GM23338 (cell line): ENCODE measurements around the gene LGI1. TPM values are rescaled to one million over a fixed set of nuclear protein-coding genes. Genes with fewer than 3 reads are reported as not detected.

ENCODE experiments used
- ATAC-seq: fragments of 200-7000 bp; cut with Tn5 transposase; 3 replicates; pipeline ENCODE4 v1.9.1; 2020
- DNase-seq: peaks from one replicate; pipeline ENCODE4 v3.0.0-alpha.2; 2015; ENCODE audit warnings: low spot score
- H2AFZ ChIP-seq: fragments of 200-600 bp; sonication (generic); 2 replicates; pipeline ENCODE4 v1.8.0; 2016; ENCODE audit warnings: antibody characterized with exemption, mild to moderate bottlenecking, moderate library complexity
- H3F3A ChIP-seq: fragments of 200-600 bp; sonication (generic); replicated peaks from 2 replicates; pipeline ENCODE4 v1.8.0; 2017; ENCODE audit warnings: antibody characterized with exemption, mixed run types, low read depth
- H3K27ac ChIP-seq: fragments of 200-600 bp; sonication (generic); 2 replicates; pipeline ENCODE4 v1.6.1; 2016; ENCODE audit warnings: low read depth
- H3K27me3 ChIP-seq: fragments of 200-600 bp; sonication (generic); 2 replicates; pipeline ENCODE4 v1.8.0; 2016; ENCODE audit warnings: mild to moderate bottlenecking, mixed run types, moderate library complexity; ENCODE audit not compliant: insufficient read depth
- H3K36me3 ChIP-seq: fragments of 200-600 bp; sonication (generic); 2 replicates; pipeline ENCODE4 v1.8.0; 2016; ENCODE audit warnings: mild to moderate bottlenecking; ENCODE audit not compliant: insufficient read depth
- H3K4me1 ChIP-seq: fragments of 200-600 bp; sonication (generic); 2 replicates; pipeline ENCODE4 v1.8.0; 2016; ENCODE audit warnings: mild to moderate bottlenecking, moderate library complexity; ENCODE audit not compliant: insufficient read depth
- H3K4me2 ChIP-seq: fragments of 200-600 bp; sonication (generic); 2 replicates; pipeline ENCODE4 v1.7.1; 2017; ENCODE audit warnings: mixed run types
- H3K4me3 ChIP-seq: fragments of 200-600 bp; sonication (generic); 2 replicates; pipeline ENCODE4 v1.6.1; 2016; ENCODE audit warnings: mixed run types
- H3K79me2 ChIP-seq: fragments of 200-600 bp; sonication (generic); replicated peaks from 2 replicates; pipeline ENCODE4 v1.8.0; 2017; ENCODE audit warnings: mild to moderate bottlenecking; ENCODE audit not compliant: insufficient read depth
- H3K9me2 ChIP-seq: fragments of 200-600 bp; sonication (generic); 2 replicates; pipeline ENCODE4 v1.8.0; 2017; ENCODE audit not compliant: insufficient read depth
- H4K20me1 ChIP-seq: fragments of 200-600 bp; sonication (generic); replicated peaks from 2 replicates; pipeline ENCODE4 v1.8.0; 2017; ENCODE audit warnings: mild to moderate bottlenecking; ENCODE audit not compliant: insufficient read depth
- H3K27ac Mint-ChIP-seq: 2 replicates; pipeline ENCODE4 v1.8.0; 2020; ENCODE audit warnings: inconsistent platforms, mild to moderate bottlenecking, moderate library complexity, mixed read lengths
- H3K27me3 Mint-ChIP-seq: 3 replicates; pipeline ENCODE4 v1.8.0; 2022; ENCODE audit warnings: low read depth, mild to moderate bottlenecking, moderate library complexity, mixed read lengths, inconsistent platforms; ENCODE audit not compliant: insufficient read depth, poor library complexity
- H3K36me3 Mint-ChIP-seq: 3 replicates; pipeline ENCODE4 v1.8.0; 2021; ENCODE audit warnings: low read depth, mild to moderate bottlenecking, inconsistent platforms, moderate library complexity, mixed read lengths
- H3K4me1 Mint-ChIP-seq: 3 replicates; pipeline ENCODE4 v1.8.0; 2020; ENCODE audit warnings: mild to moderate bottlenecking, inconsistent platforms, mixed read lengths
- H3K4me3 Mint-ChIP-seq: 3 replicates; pipeline ENCODE4 v1.8.0; 2021; ENCODE audit warnings: moderate library complexity, mild to moderate bottlenecking, inconsistent platforms, mixed read lengths
- H3K9me3 Mint-ChIP-seq: 3 replicates; pipeline ENCODE4 v1.8.0; 2020; ENCODE audit warnings: moderate library complexity, mild to moderate bottlenecking, inconsistent platforms, mixed read lengths
- CREB1 ChIP-seq: fragments of 250-450 bp; sonication (Bioruptor Pico); IDR thresholded peaks from 2 replicates; pipeline ENCODE4 v1.5.0; 2020; ENCODE audit warnings: low read depth, mild to moderate bottlenecking, moderate library complexity
- ETS1 ChIP-seq: IDR thresholded peaks from 2 replicates; pipeline ENCODE4 v1.6.1; 2016; ENCODE audit warnings: antibody characterized with exemption
- EZH2phosphoT487 ChIP-seq: fragments of 200-600 bp; sonication (generic); IDR thresholded peaks from one replicate; pipeline ENCODE4 v1.8.1; 2018; ENCODE audit warnings: antibody characterized with exemption; ENCODE audit not compliant: unreplicated experiment
- JUNB ChIP-seq: IDR thresholded peaks from one replicate; pipeline ENCODE4 v1.6.1; 2016; ENCODE audit warnings: antibody characterized with exemption; ENCODE audit not compliant: unreplicated experiment
- NANOG ChIP-seq: IDR thresholded peaks from 2 replicates; pipeline ENCODE4 v1.6.1; 2016; ENCODE audit warnings: antibody characterized with exemption, borderline replicate concordance
- POLR2AphosphoS5 ChIP-seq: IDR thresholded peaks from 2 replicates; pipeline ENCODE4 v1.6.1; 2016; ENCODE audit warnings: antibody characterized with exemption, low read depth
- REST ChIP-seq: IDR thresholded peaks from one replicate; pipeline ENCODE4 v1.6.1; 2018; ENCODE audit warnings: antibody characterized with exemption; ENCODE audit not compliant: unreplicated experiment
- STAT1 ChIP-seq: IDR thresholded peaks from one replicate; pipeline ENCODE4 v1.6.1; 2016; ENCODE audit warnings: antibody characterized with exemption; ENCODE audit not compliant: unreplicated experiment
- ZNF114 ChIP-seq: fragments of 250-450 bp; sonication (Bioruptor Pico); IDR thresholded peaks from 2 replicates; pipeline ENCODE4 v1.5.0; 2020; ENCODE audit warnings: mild to moderate bottlenecking, moderate library complexity
- ZNF462 ChIP-seq: fragments of 250-450 bp; sonication (Bioruptor Pico); IDR thresholded peaks from 2 replicates; pipeline ENCODE4 v1.5.0; 2020; ENCODE audit warnings: mild to moderate bottlenecking, moderate library complexity
- polyA plus RNA-seq: library from polyadenylated mRNA; unstranded; fragments of >200 nt; fragmentation: Nextera tagmentation; extraction: Ambion mirVana; gene quantifications from 2 replicates; pipeline ENCODE4 v1.2.1, GENCODE V29; 2016
- total RNA-seq: library from RNA; depleted of rRNA; stranded (reverse); fragments of >200 nt; shearing (Covaris generic); gene quantifications from 2 replicates; pipeline ENCODE4 v1.2.3, GENCODE V29; 2014

The LGI1 gene
- total and polyA plus RNA-seq, 2 experiments from 2014 or later, result 0.28 to 0.31 TPM

GRCh38 chr10:93835770-93836169 lies 78.0 kb downstream of the LGI1 start:
- peaks cover 13% of the 10 kb centered on the region for H4K20me1 ChIP-seq
- no peaks in the 10 kb centered on the region for H3K4me1 ChIP-seq
- H2AFZ ChIP-seq, result no peak overlapping the region
- no peaks in the 10 kb centered on the region; the same call in 1 of the 2 replicates for H3K36me3 ChIP-seq
- Mint-ChIP-seq H3K36me3 (peaks cover 14% of the 10 kb centered on the region), H3K27ac (no peak overlapping the region), H3K4me3 (no peak overlapping the region), H3K9me3 (peaks cover 39% of the 10 kb centered on the region), H3K27me3 (peaks cover 64% of the 10 kb centered on the region), H3K4me1 (no peaks in the 10 kb centered on the region)
- peaks cover 95% of the 10 kb centered on the region for H3K27me3 ChIP-seq
- DNase-seq, result no peak
- no peak overlapping the region for H3K27ac ChIP-seq
- no peaks in the 10 kb centered on the region for H3K9me2 ChIP-seq
- no peaks in the 10 kb centered on the region for H3K79me2 ChIP-seq
- no peak for ATAC-seq
- no peak overlapping the region for H3K4me3 ChIP-seq
- no peaks in the 10 kb centered on the region for H3F3A ChIP-seq
- no peak for TF ChIP-seq JUNB
- TF ChIP-seq EZH2phosphoT487, result no peak
- TF ChIP-seq ETS1, result no peak
- TF ChIP-seq ZNF462, result no peak
- TF ChIP-seq CREB1 (CRISPR knock-in tag), result no peak
- TF ChIP-seq NANOG, result no peak
- no peak for TF ChIP-seq POLR2AphosphoS5
- no peak for TF ChIP-seq STAT1
- TF ChIP-seq ZNF114, result no peak
- TF ChIP-seq REST, result no peak
- no peak overlapping the region for H3K4me2 ChIP-seq
